Keratinocyte (primary cell): ENCODE measurements around the gene GJE1. TPM values are rescaled to one million over a fixed set of nuclear protein-coding genes. Genes with fewer than 3 reads are reported as not detected.

Experiments
- DNase-seq: peaks from one replicate; pipeline ENCODE4 v3.0.0-alpha.2; 2011; ENCODE audit warnings: low read depth, missing footprints, low spot score
- FAIRE-seq: peaks from 2 replicates; lab custom pipeline; 2011; peaks lifted over from hg19 to GRCh38; lab: Jason Lieb, UNC
- H2AFZ ChIP-seq: 2 replicates; pipeline ENCODE4 v1.6.0; 2012; ENCODE audit warnings: low read length, control low read depth, inconsistent platforms; ENCODE audit not compliant: control insufficient read depth
- H3K27ac ChIP-seq: 2 replicates; pipeline ENCODE4 v1.5.1; 2011; ENCODE audit warnings: low read length; ENCODE audit not compliant: control insufficient read depth, insufficient read depth
- H3K27me3 ChIP-seq: 3 replicates; pipeline ENCODE4 v1.6.0; 2011; ENCODE audit warnings: low read length; ENCODE audit not compliant: control insufficient read depth, insufficient read depth; ENCODE audit errors: extremely low read depth
- H3K36me3 ChIP-seq, 2 experiments: 2 replicates in 1 of 2; 3 replicates in 1 of 2; pipeline ENCODE4 v1.5.1; 2011; ENCODE audit warnings: low read length in 2 of 2, mild to moderate bottlenecking in 1 of 2; ENCODE audit not compliant: control insufficient read depth in 2 of 2, insufficient read depth in 2 of 2; ENCODE audit errors: extremely low read depth in 1 of 2
- H3K4me1 ChIP-seq: 3 replicates; pipeline ENCODE4 v1.5.1; 2011; ENCODE audit warnings: low read length; ENCODE audit not compliant: control insufficient read depth, insufficient read depth; ENCODE audit errors: extremely low read depth
- H3K4me2 ChIP-seq: 3 replicates; pipeline ENCODE4 v1.6.0; 2011; ENCODE audit warnings: low read depth, low read length; ENCODE audit not compliant: control insufficient read depth, insufficient read depth; ENCODE audit errors: extremely low read depth
- H3K4me3 ChIP-seq, 3 experiments: fragments of 200-600 bp in 1 of 3; sonication (generic) in 1 of 3; 2 replicates in 2 of 3; 3 replicates in 1 of 3; pipeline ENCODE4 v1.5.1; 2011 to 2016; ENCODE audit warnings: low read length in 3 of 3, mild to moderate bottlenecking in 3 of 3, control low read depth in 2 of 3, inconsistent platforms in 1 of 3, low read depth in 1 of 3, mixed read lengths in 1 of 3, mixed run types in 1 of 3, moderate library complexity in 1 of 3; ENCODE audit not compliant: control insufficient read depth in 2 of 3, insufficient read depth in 2 of 3; ENCODE audit errors: extremely low read depth in 1 of 3
- H3K79me2 ChIP-seq: 2 replicates; pipeline ENCODE4 v1.6.0; 2012; ENCODE audit warnings: low read length; ENCODE audit not compliant: control insufficient read depth, insufficient read depth
- H3K9ac ChIP-seq: 3 replicates; pipeline ENCODE4 v1.6.0; 2011; ENCODE audit warnings: low read length; ENCODE audit not compliant: control insufficient read depth, insufficient read depth; ENCODE audit errors: extremely low read depth
- H3K9me1 ChIP-seq: 3 replicates; pipeline ENCODE4 v1.6.0; 2011; ENCODE audit warnings: low read length; ENCODE audit not compliant: control insufficient read depth, insufficient read depth; ENCODE audit errors: extremely low read depth
- H3K9me3 ChIP-seq: 2 replicates; pipeline ENCODE4 v1.5.1; 2012; ENCODE audit warnings: low read depth, low read length; ENCODE audit not compliant: control insufficient read depth
- H4K20me1 ChIP-seq: 3 replicates; pipeline ENCODE4 v1.6.0; 2011; ENCODE audit warnings: low read length; ENCODE audit not compliant: control insufficient read depth, insufficient read depth; ENCODE audit errors: extremely low read depth
- CTCF ChIP-seq, 3 experiments: IDR thresholded peaks in 1 of 3; conservative IDR thresholded peaks in 1 of 3; optimal IDR thresholded peaks in 1 of 3; 2 replicates in 2 of 3; 3 replicates in 1 of 3; pipeline versions ENCODE3 to v1.5.1; 2011; ENCODE audit warnings: low read length in 3 of 3, mild to moderate bottlenecking in 3 of 3, moderate library complexity in 2 of 3, control low read depth in 1 of 3, inconsistent platforms in 1 of 3; ENCODE audit not compliant: insufficient read depth in 2 of 3; ENCODE audit errors: extremely low read depth in 1 of 3
- EZH2 ChIP-seq: IDR thresholded peaks from one replicate; pipeline ENCODE4 v1.6.1; 2012; ENCODE audit warnings: inconsistent platforms, mild to moderate bottlenecking, low read length, moderate library complexity
- dilution Hi-C: fragments of 300-500 bp; cut with MboI; formaldehyde crosslinking; loops from one replicate; pipeline ENCODE4 v1.7.0; 2020; ENCODE audit warnings: low sequenced_read_pairs; ENCODE audit not compliant: extremely low pct_ligation_motif_present
- polyA plus RNA-seq, 5 experiments: library from polyadenylated mRNA; depleted of rRNA in 3 of 5; stranded (reverse) in 3 of 5; stranded (forward) in 1 of 5; unstranded in 1 of 5; fragments of >200 nt; gene quantifications; 1 replicate in 1 of 5; 2 replicates in 3 of 5; 3 replicates in 1 of 5; pipeline versions ENCODE4 v1.2.1 to v1.2.3, GENCODE V29; 2011 to 2012; ENCODE audit warnings: missing spikeins in 2 of 5, low read depth in 1 of 5, low replicate concordance in 1 of 5

GJE1 gene
- polyA plus RNA-seq, 1 donor (not counting 4 experiments of a cell fraction or from before 2014, with no cell fraction given): not detected

GRCh38 chr6:142167071-142167470, 34.3 kb downstream of the GJE1 start:
- Histone ChIP-seq H3K79me2 (peaks cover 35% of the 10 kb centered on the region), H3K4me1 (no peaks in the 10 kb centered on the region), H3K9ac (no peak overlapping the region), H3K4me3 (no peak overlapping the region), H4K20me1 (no peaks in the 10 kb centered on the region), H3K9me1 (no peaks in the 10 kb centered on the region), H3K9me3 (no peaks in the 10 kb centered on the region), H3K36me3 (peaks cover 4 to 9% of the 10 kb centered on the region in 2 experiments), H2AFZ (no peak overlapping the region), H3K27me3 (no peaks in the 10 kb centered on the region), H3K27ac (no peak overlapping the region), H3K4me2 (no peak overlapping the region)
- dilution Hi-C loops: no loop called here
- no peak for FAIRE-seq
- TF ChIP-seq EZH2 (no peak), CTCF (optimal IDR thresholded peaks at IDR 0.05 in 1 of 3, IDR thresholded peaks at IDR 0.05 in 1 of 3, conservative IDR thresholded peaks at IDR 0.05 in 1 of 3; ENCODE audit: extremely low read depth in 1 of 3, insufficient read depth in 2 of 3, low read length in 3 of 3) (no peak)
- DNase-seq: no peak

- H3K9me3 ChIP-seq: no peaks in the 10 kb centered on the region
- H4K20me1 ChIP-seq: no peaks in the 10 kb centered on the region
- no peak overlapping the region for H3K9ac ChIP-seq
- FAIRE-seq: no peak
- H3K79me2 ChIP-seq: peaks cover 31% of the 10 kb centered on the region
- H3K27me3 ChIP-seq: no peaks in the 10 kb centered on the region
- no peak overlapping the region for H3K27ac ChIP-seq
- TF ChIP-seq CTCF (optimal IDR thresholded peaks at IDR 0.05 in 1 of 3, IDR thresholded peaks at IDR 0.05 in 1 of 3, conservative IDR thresholded peaks at IDR 0.05 in 1 of 3; ENCODE audit: extremely low read depth in 1 of 3, insufficient read depth in 2 of 3, low read length in 3 of 3): no peak
- no peak for TF ChIP-seq EZH2
- peaks cover 4 to 13% of the 10 kb centered on the region in 2 experiments for H3K36me3 ChIP-seq
- H3K4me1 ChIP-seq: no peaks in the 10 kb centered on the region
- no peaks in the 10 kb centered on the region for H3K9me1 ChIP-seq
- H3K4me3 ChIP-seq: no peak overlapping the region
- no peak overlapping the region for H3K4me2 ChIP-seq
- DNase-seq: no peak
- dilution Hi-C loops: no loop called here
- no peak overlapping the region for H2AFZ ChIP-seq
Measured at GRCh38 chr6:142167486-142167885, 34.8 kb downstream of the GJE1 start.
